ENCODE results near the gene BLOC1S5. TPM values are rescaled to one million over a fixed set of nuclear protein-coding genes. Genes with fewer than 3 reads are reported as not detected.

BLOC1S5 gene
- 5.5 to 9.7 TPM (median 7.5 TPM) in 5 replicates for total RNA-seq (2022; extraction: Qiagen RNA extraction)

GRCh38 chr6:8063761-8064637, at the start of gene BLOC1S5:
Gene BLOC1S5, minus strand, starts transcription at chr6:8064389. Its CDS starts 13 bp downstream, at chr6:8064376.

GRCh38 chr6:8102122-8102958, 38.2 kb upstream of the BLOC1S5 start, which contains the start of gene EEF1E1:
Gene EEF1E1, minus strand, starts transcription at chr6:8102548. Its CDS starts 27 bp downstream, at chr6:8102521.

Other genes with a start within 250 kb of the BLOC1S5 start
- gene TXNDC5, start 153.6 kb downstream of the BLOC1S5 start, total RNA-seq (2022; extraction: Qiagen RNA extraction) = 129 to 150 TPM (median 138 TPM) in 5 replicates
- gene EEF1E1, start 38.2 kb upstream of the BLOC1S5 start, total RNA-seq (2022; extraction: Qiagen RNA extraction) = 52.0 to 74.9 TPM (median 57.5 TPM) in 5 replicates